Cardiac ventricle fibroblast (primary cell): ENCODE data around the gene MRPL51. TPM values are rescaled to one million over a fixed set of nuclear protein-coding genes. Genes with fewer than 3 reads are reported as not detected.

Experiments used
- total RNA-seq: library from RNA; depleted of rRNA; stranded (reverse); fragments of >200 nt; gene quantifications from 2 replicates; pipeline ENCODE4 v1.2.3, GENCODE V29; 2015

Gene MRPL51
- total RNA-seq: 74.1 and 85.0 TPM in 2 replicates

GRCh38 chr12:6492838-6493496 is at the start of gene MRPL51:
TSS of gene MRPL51 (minus strand) at chr12:6493262. CDS start at chr12:6493136, 126 bp downstream.

GRCh38 chr12:6533923-6534694 is 41.0 kb upstream of the MRPL51 start, which contains the start of gene GAPDH:
TSS of gene GAPDH (plus strand) at chr12:6534517. CDS start at chr12:6534833, 316 bp downstream.

DNA sequence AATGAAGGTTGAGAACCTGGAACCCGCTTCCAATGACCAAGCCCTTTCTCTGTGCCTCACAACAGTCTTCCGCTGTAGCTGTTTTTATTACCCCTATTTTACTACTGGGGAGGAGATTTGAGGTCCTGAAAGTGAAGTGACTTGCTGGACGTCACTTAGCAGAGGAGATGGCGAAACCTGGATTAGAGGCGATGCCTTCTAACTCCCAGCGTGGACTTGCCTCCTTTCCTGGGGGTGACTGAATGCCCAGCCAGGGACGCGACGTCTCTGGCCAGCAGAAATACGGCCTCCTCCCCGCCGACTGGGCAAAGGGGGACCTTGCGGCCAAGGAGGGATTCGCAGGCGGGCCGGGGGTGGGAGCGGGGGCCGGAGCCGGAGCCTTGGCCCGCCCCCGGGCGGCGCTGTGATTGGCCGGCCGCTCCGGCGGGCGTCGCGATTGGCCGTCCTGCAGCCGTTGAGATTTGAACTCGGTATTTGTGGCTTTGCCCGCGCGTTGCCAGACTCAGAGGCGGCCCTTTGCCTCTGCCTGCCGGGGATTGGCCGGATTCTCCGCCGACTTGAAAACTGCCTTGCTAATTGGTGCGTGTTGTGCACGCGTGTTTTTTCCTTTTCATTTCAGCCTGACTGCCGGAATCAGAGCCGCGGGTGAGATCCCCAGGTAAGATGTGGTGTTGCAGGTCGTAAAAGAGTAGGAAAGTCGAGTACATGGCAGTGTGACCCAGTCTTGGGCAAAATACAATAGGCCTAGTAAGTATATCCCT is 615 bp upstream of the MRPL51 start, which contains the start of gene NCAPD2:
Gene NCAPD2, plus strand, starts transcription at position 606 of the 761 bp plus-strand sequence. CDS start 997 bp downstream, outside the sequence.

DNA sequence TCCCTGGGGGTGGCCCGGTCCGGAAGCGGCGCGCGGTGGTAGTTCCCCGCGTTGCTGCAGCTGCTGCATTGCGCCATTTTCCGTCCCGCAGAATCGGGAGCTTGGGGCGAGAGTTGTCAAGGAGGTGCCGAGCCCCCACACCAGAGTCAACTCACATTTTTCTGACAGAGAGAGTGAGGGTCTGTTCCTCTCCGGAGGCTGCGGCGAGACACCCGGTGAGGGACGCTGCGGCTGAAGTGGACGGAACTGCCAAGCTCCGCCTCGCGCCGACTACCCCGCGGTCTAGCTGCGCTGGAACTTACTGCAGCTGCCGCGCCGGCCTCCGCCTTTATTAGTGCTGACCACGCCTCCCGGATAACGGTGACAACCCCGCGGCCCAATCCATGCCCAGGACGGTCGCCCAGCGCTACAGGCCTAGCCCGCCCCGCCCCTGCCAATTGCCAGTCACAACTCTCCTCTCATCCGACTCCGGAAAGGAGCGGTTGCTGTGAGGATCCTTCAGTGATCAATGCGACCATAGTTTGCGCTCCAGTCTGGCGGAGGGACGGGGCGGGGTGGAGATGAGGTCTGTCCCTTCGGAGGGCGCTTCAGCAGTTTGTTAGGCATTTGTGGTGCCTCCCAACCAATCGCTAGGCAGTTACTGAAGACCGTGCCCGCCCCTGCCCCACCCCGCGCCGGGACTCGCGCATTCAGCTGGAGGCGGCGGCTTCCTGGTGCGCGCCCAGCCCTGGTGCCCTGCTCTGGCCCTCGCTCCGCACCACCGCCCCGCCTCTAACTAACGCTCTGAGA is 22.5 kb downstream of the MRPL51 start, which contains the start of gene VAMP1:
Gene VAMP1, minus strand, starts transcription at position 303 of the 789 bp plus-strand sequence. Its CDS starts 146 bp downstream, at position 157.

DNA sequence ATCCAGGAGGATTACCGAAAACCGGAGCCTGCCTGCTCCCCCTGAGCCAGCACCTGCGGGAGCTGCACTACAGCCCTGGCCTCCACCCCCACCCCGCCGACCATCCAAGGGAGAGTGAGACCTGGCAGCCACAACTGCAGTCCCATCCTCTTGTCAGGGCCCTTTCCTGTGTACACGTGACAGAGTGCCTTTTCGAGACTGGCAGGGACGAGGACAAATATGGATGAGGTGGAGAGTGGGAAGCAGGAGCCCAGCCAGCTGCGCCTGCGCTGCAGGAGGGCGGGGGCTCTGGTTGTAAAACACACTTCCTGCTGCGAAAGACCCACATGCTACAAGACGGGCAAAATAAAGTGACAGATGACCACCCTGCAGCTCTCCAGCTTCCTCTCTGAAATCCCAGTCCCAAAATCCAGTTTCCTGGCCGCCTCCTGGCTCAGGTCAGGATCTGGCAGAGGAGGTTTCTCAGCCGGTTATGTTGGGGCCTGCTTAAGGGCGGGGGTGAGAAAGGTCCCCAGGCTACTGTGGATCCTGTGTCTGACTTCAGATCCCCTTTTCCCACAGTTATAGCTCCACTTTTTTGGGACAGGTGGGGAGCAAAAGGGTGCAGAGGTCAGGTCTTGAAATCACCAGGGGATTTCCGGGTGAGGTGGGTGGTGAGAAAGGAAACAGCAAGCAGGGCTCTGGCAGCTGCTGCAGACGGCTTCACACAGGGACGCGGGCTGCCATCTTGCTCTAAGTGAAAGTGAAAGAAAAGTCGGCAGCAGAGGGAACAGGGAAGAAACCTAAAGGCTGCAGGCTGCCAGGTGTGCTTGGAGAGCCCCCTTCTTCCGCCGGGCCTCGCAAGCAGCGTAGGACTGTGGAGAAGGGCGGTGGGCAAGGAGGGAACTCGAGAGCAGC is 41.5 kb downstream of the MRPL51 start, which contains the start of gene TAPBPL:
Gene TAPBPL, plus strand, starts transcription at position 695 of the 897 bp plus-strand sequence. CDS start 207 bp downstream, outside the sequence.

DNA sequence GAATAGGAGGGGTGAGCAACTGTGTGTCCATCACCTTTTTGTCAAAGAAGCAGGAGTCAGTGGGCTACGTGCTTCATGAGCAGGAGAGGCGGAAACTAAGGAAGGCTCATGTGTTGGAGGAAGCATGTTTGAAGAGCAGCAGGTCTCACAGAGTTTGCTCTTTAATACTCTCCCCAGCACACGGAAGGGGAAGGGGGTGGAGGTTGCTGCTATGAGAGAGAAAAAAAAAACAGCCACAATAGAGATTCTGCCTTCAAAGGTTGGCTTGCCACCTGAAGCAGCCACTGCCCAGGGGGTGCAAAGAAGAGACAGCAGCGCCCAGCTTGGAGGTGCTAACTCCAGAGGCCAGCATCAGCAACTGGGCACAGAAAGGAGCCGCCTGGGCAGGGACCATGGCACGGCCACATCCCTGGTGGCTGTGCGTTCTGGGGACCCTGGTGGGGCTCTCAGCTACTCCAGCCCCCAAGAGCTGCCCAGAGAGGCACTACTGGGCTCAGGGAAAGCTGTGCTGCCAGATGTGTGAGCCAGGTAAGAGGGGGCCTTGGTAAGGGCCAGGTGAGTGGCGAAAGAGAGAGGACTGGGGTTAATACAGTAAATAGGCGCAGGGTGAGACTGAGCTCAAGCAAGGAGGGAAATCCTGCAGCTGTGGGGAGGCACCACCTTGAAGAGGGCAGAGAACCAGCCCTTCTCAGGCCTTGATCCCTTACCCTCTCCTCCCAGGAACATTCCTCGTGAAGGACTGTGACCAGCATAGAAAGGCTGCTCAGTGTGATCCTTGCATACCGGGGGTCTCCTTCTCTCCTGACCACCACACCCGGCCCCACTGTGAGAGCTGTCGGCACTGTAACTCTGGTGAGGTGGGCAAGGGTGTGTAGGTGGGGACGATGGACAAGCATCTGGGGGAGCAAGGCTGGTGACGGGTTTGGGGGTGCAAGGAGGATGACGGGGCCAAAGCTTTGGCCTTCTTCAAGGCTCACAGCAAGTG is 48.1 kb downstream of the MRPL51 start, which contains the start of gene CD27:
Gene CD27, plus strand, starts transcription at position 252 of the 985 bp plus-strand sequence. Its CDS starts 141 bp downstream, at position 393.

Other genes starting within 250 kb of the MRPL51 start
- gene PLEKHG6, start 182.6 kb downstream of the MRPL51 start, total RNA-seq: 0.12 TPM in 1 of 2 replicates, not detected in the other
- 348 and 506 TPM in 2 replicates for gene TNFRSF1A, start 151.2 kb downstream of the MRPL51 start, total RNA-seq
- 1.9 and 7.8 TPM in 2 replicates for gene SCNN1A, start 117.7 kb downstream of the MRPL51 start, total RNA-seq
- gene LTBR, start 109.1 kb downstream of the MRPL51 start, total RNA-seq: 141 and 170 TPM in 2 replicates
- not detected in 2 replicates for gene CD27, start 48.3 kb downstream of the MRPL51 start, total RNA-seq
- gene TAPBPL, start 41.2 kb downstream of the MRPL51 start, total RNA-seq: 15.4 and 18.6 TPM in 2 replicates
- gene VAMP1, start 22.6 kb downstream of the MRPL51 start, total RNA-seq: 5.1 and 10.3 TPM in 2 replicates
- 85.5 and 166 TPM in 2 replicates for gene NCAPD2, start 840 bp upstream of the MRPL51 start, total RNA-seq
- 4,305 and 4,799 TPM in 2 replicates for gene GAPDH, start 41.3 kb upstream of the MRPL51 start, total RNA-seq
- 19.7 and 21.0 TPM in 2 replicates for gene IFFO1, start 62.8 kb upstream of the MRPL51 start, total RNA-seq
- 19.3 and 21.8 TPM in 2 replicates for gene NOP2, start 75.0 kb upstream of the MRPL51 start, total RNA-seq
- gene CHD4, start 114.1 kb upstream of the MRPL51 start, total RNA-seq: 125 and 162 TPM in 2 replicates
- not detected in 2 replicates for gene LPAR5, start 142.7 kb upstream of the MRPL51 start, total RNA-seq
- gene ACRBP, start 154.2 kb upstream of the MRPL51 start, total RNA-seq: 0.10 and 0.31 TPM in 2 replicates
- 39.3 TPM in 2 replicates for gene ING4, start 169.9 kb upstream of the MRPL51 start, total RNA-seq
- gene ZNF384, start 196.1 kb upstream of the MRPL51 start, total RNA-seq: 20.0 and 20.5 TPM in 2 replicates
- not detected in 2 replicates for gene PIANP, start 207.6 kb upstream of the MRPL51 start, total RNA-seq
- 74.9 and 87.5 TPM in 2 replicates for gene COPS7A, start 230.8 kb upstream of the MRPL51 start, total RNA-seq